Measurements from ENCODE around the gene PTPRG.

PTPRG gene

DNA sequence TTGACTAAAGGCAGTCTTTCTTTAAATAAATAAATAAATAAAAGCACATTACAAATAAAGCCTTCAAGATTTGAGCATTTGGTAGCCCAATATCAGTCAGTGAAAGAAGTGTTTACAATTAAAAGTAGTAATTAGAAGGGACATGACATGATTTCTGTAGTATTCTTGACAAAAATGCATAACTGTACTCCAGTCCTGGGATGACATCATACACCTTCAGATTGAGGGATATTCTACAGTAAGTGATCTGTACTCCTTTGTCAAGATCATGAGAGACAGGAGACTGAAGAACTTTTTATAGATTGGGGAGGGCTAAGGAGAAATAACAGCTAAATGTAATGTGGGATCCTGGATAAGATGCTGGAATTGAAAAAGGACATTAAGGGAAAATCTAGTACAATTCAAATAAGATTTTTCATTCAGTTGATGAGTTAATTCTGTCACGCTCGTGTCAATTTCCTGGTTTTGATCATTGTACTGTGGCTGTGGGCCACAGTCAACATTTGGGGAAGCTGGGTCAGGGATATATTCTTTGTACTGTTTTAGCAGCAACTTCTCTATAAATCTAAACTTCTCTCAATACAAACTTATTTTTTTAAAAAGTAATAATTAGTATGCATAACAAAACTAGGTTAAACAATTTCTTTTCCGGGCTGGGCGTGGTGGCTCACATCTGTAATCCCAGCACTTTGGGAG lies 314.8 kb downstream of the PTPRG start:
- no peak for DNase-seq

- no peak for DNase-seq
These were observed 315.4 kb downstream of the PTPRG start for GRCh38 chr3:61876797-61877196.

- DNase-seq = no peak
These were observed 316.2 kb downstream of the PTPRG start for GRCh38 chr3:61877359-61878138.

DNA sequence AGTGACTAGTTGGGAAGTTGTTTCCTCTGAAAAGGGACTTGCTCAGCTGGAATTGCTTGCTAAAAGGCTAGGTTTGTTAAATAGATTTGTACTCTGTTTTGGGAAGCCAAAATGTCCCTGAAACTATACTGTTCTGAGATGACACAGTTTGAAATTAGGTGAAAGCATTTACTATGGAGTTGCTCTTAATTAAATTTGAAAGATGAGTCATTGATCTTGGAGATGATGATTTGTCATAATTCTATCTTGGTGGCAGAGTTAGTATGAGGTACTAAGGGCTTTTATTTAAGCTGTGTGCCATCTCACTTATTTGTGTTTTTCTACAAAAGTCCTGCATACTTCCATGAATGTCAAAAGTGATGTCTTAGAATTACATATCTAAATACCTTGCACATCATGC lies 320.9 kb downstream of the PTPRG start:
- DNase-seq = no peak

GRCh38 chr3:61884794-61885193 lies 323.4 kb downstream of the PTPRG start:
- DNase-seq = no peak

DNA sequence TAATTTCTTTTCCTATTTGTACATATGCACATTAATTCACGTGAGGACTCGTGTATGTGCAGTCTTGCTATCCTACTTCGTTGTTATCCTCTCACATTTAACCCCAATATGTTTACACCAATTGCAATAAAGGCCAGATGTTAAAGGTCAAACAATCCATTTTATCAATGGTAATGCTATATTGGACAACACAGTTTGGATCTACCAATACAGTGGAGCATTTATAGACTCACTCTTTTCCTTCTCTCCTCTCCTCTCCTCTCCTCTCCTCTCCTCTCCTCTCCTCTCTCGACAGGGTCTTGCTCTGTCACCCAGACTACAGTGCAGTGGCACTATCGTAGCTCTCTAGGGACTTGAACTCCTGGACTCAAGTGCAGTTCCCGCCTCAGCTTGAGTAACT lies 324.0 kb downstream of the PTPRG start:
- DNase-seq = no peak

GRCh38 chr3:61887206-61887605 lies 325.8 kb downstream of the PTPRG start:
- no peak for DNase-seq

GRCh38 chr3:61889259-61889658 lies 327.9 kb downstream of the PTPRG start:
- DNase-seq = no peak

DNA sequence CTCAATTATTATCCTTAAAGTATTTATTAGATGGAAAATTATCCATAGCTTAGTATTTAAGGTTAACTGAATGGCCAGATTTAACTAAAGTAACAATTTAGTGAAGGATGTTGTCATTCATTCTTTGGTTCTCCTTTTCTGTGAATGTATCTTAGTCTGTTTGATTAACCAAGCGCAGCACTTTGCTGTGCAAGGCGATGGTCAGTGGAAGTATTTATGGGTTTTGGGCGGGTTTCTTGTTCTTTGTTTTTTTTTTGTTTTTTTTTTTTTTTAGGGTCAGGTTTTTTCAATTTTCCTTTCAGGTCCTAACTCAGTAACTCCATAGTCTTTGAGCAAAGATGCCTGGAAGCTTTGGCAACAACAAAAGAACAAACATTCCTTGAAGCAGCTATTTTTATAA lies 328.8 kb downstream of the PTPRG start:
- DNase-seq = no peak

DNA sequence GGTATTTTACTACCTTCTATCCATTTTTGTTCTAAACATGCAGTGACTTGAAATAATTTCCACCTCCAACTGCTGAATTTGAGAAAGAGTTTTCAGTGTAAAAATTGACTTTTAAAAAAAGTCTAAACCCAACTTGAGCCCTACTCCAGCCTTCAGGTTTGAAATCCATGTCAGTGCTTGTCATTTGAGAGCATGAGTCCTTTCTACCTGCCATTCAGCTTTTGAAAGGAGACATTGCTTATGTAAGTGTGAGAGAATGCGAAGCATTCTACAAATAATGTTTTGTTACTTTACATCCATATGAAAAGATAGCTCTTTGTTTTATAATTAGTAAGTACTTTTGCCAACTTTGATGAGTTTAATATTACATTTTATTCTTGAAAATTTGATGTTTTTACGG lies 329.2 kb downstream of the PTPRG start:
- DNase-seq = no peak

GRCh38 chr3:61892891-61893290 lies 331.5 kb downstream of the PTPRG start:
- no peak for DNase-seq

GRCh38 chr3:61893840-61894566 lies 332.6 kb downstream of the PTPRG start:
- DNase-seq = no peak

DNA sequence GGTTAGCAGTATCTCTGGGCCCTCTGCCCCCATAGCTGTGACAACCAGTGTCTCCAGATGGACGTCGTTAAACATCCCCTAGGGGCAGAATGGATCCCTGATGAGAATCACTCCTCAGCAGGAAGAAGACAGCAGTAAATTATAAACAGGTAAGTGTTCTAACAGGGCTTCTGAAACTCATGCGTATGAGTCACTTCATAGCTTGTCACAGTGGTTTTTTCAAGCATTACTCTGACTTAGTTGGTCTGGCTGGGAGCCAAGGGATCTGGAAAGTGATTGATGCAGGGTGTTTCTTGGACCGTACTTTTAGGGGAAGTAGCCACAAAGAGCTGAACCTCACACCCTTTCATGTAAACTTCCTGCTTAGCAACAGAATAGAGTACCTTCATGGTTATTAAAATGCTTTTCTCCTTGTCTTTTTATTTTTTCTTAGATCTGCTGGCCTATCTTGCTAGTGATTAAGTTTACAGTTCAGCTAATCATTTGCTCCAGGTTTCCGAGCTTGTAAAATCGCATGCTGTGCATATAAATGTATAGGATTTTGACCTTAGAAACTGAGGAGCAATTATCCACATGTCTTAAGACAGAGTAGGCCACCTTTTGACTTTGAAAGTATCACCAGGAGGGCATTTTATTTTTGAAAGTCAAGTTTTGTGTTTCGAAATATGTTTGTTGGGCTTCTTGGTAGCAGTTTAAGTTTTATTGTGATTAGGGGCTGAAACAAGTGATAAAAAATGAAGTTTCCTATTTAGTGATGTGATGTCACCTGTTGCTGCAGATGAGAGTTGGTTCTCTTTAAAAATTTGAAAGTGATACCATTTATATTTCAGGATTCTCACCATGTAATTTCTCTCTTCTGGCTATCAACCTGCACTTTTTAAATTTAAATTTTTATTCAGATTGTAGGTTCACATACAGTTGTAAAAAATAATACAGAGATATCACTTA lies 333.9 kb downstream of the PTPRG start:
- DNase-seq = no peak

DNA sequence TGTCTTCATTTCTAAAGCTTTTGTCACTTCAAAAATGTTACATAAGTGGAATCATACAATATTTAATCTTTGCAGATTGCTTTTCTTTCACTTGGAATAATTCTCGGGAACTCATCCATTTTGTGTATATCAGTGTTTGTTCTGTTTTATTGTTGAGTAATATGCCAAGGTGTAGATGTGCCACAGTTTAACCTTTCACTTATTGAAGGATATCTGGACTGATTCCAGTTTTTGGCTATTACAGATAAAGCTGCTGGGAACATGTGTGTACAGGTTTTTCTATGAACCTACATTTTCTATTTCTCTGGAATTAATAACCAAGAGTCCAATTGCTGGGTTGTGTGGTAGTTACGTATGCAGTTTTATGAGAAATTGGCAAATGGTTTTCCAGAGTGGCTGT lies 334.9 kb downstream of the PTPRG start:
- no peak for DNase-seq

DNA sequence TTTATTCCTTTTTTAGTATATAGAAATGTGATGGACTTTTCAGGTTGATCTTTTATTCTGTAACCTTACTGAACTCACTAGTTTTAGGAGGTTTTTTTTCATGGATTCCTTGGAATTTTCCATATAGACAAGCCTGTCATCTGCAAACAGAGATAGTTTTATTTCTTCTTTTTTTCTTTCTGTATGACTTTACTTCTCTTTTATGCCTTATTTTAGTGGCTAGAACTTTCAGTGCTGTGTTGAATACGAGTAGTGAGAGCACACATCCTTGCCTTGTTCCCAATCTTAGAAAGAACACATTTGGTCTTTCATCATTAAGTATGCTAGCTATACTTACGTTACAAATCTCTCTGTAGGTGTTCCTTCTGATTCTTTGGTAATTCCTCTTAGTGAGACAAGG lies 336.5 kb downstream of the PTPRG start:
- DNase-seq = no peak

GRCh38 chr3:61899700-61900462 lies 338.5 kb downstream of the PTPRG start:
- no peak for DNase-seq

DNA sequence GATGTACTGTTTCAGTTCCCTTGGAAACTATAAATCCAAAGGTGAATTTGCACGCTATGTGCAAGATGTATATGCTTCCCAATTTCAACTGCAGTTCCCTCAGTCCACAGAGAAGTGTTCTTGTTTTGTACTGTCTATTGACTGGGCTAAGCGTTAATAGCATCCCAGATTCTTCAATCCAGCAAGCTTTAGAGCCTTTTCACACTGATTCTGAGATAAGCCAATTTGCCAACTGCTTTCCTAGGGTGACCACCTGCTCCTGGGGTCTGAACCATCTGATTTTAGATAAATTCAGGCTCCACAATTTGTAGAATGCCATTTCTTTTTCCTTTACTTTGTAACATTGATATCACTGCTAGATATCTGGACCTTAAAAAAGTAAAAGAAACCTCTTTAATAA lies 340.1 kb downstream of the PTPRG start:
- no peak for DNase-seq

- no peak for DNase-seq
These were observed 340.6 kb downstream of the PTPRG start for GRCh38 chr3:61901986-61902385.

GRCh38 chr3:61903074-61903473 lies 341.7 kb downstream of the PTPRG start:
- no peak for DNase-seq

GRCh38 chr3:61903931-61904657 lies 342.7 kb downstream of the PTPRG start:
- DNase-seq = no peak

DNA sequence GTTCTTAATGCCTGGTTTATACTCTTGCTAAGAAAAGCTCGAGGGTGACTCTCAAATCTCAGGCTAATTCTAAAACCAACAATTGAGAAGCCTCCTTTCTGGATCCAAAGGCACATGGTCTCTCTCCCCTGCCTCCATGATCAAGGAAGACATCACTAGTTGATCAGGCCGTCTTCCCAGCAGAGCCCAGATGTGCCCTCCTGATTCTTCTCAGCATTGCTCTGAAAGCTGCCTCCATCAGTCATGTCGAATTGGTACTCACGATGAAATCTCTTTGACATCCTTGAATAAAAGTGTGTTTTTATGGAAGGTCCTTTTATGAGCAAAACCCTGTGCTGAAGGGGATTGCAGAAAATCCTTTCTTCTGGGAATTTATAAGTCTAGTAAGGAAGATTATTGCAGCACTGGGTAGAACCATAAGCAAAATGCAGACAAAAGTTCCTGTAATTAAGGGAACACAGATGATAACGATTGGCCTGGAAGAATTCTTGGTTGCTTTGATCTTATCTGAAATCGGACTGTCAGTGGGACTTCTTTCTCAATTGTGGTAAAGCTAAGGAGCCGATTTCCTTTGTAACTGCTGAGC lies 345.9 kb downstream of the PTPRG start:
- DNase-seq = no peak
